ENCODE data around the gene MAPT.

Gene MAPT

GRCh38 chr17:45973099-45973780, 78.9 kb downstream of the MAPT start:
- Mint-ChIP-seq H3K36me3 (ENCODE audit: low read depth) (no peaks in the 10 kb centered on the region), H3K27ac (no peak overlapping the region), H3K9me3 (peaks cover 3% of the 10 kb centered on the region), H3K27me3 (ENCODE audit: low read depth, poor library complexity) (peaks cover 27% of the 10 kb centered on the region), H3K4me3 (no peak overlapping the region), H3K4me1 (peaks cover 42% of the 10 kb centered on the region)
- no peak for DNase-seq
- TF ChIP-seq CTCF (IDR thresholded peaks at IDR 0.05) = no peak

- no peak for TF ChIP-seq CTCF (IDR thresholded peaks at IDR 0.05)
- no peak for DNase-seq
- Mint-ChIP-seq H3K4me3 (no peak overlapping the region), H3K36me3 (ENCODE audit: low read depth) (no peaks in the 10 kb centered on the region), H3K27ac (no peak overlapping the region), H3K27me3 (ENCODE audit: low read depth, poor library complexity) (peaks cover 21% of the 10 kb centered on the region), H3K9me3 (peaks cover 3% of the 10 kb centered on the region), H3K4me1 (peaks cover 45% of the 10 kb centered on the region)
Observed at GRCh38 chr17:45973946-45974859, 79.8 kb downstream of the MAPT start.

- Mint-ChIP-seq H3K4me3 (no peak overlapping the region), H3K9me3 (peaks cover 3% of the 10 kb centered on the region), H3K4me1 (peaks cover 54% of the 10 kb centered on the region), H3K27ac (no peak overlapping the region), H3K27me3 (ENCODE audit: low read depth, poor library complexity) (peaks cover 15% of the 10 kb centered on the region), H3K36me3 (ENCODE audit: low read depth) (no peaks in the 10 kb centered on the region)
- no peak for TF ChIP-seq CTCF (IDR thresholded peaks at IDR 0.05)
- DNase-seq = no peak
Observed at GRCh38 chr17:45974916-45975630, 80.7 kb downstream of the MAPT start.

GRCh38 chr17:45975640-45976295, 81.4 kb downstream of the MAPT start:
- no peak for TF ChIP-seq CTCF (IDR thresholded peaks at IDR 0.05)
- H3K4me3 Mint-ChIP-seq = no peak overlapping the region
- DNase-seq = no peak
- peaks cover 11% of the 10 kb centered on the region for H3K27me3 Mint-ChIP-seq (ENCODE audit: low read depth, poor library complexity)
- H3K27ac Mint-ChIP-seq = no peak overlapping the region
- no peaks in the 10 kb centered on the region for H3K36me3 Mint-ChIP-seq (ENCODE audit: low read depth)
- peaks cover 3% of the 10 kb centered on the region for H3K9me3 Mint-ChIP-seq
- H3K4me1 Mint-ChIP-seq = peaks cover 60% of the 10 kb centered on the region

GRCh38 chr17:45976391-45976754, 82.0 kb downstream of the MAPT start:
- Mint-ChIP-seq H3K27me3 (ENCODE audit: low read depth, poor library complexity) (peaks cover 9% of the 10 kb centered on the region), H3K27ac (no peak overlapping the region)
- TF ChIP-seq CTCF (IDR thresholded peaks at IDR 0.05) = no peak

More at GRCh38 chr17:45976391-45976754, 82.0 kb downstream of the MAPT start:
- H3K9me3 Mint-ChIP-seq = peaks cover 3% of the 10 kb centered on the region
- no peak overlapping the region for H3K4me3 Mint-ChIP-seq
- peaks cover 60% of the 10 kb centered on the region for H3K4me1 Mint-ChIP-seq
- no peak for DNase-seq
- H3K36me3 Mint-ChIP-seq (ENCODE audit: low read depth) = no peaks in the 10 kb centered on the region
